Fibroblast of peridontal ligament (primary cell): ENCODE results near the gene DACH1.

Experiments used
- DNase-seq: peaks from one replicate; pipeline ENCODE4 v3.0.0-alpha.2; 2010; ENCODE audit errors: extremely low read depth

The DACH1 gene

GRCh38 chr13:71702253-71702652, 164.8 kb downstream of the DACH1 start:
- no peak for DNase-seq

GRCh38 chr13:71701741-71702140, 165.3 kb downstream of the DACH1 start:
- DNase-seq = no peak

GRCh38 chr13:71699342-71699741, 167.7 kb downstream of the DACH1 start:
- no peak for DNase-seq

DNA sequence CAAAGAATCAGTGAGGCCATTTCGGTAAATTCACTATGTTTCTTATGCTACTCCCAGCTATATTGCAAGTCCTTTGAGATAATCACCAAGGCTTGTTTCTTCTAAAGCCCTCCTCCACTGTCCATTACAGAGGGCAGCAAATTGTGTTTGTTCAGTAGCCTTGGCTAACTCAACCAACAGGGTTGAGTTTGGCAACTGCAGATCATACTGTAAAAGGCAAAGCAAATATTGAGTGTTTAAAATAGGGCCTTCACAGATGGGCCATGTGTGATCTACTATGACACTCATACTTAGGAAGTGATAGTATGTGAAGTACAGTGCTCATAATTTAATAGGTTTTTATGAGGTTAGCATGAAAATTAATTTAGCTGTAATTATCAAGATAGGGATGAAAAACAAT, 171.3 kb downstream of the DACH1 start:
- DNase-seq = no peak

- DNase-seq = no peak
Observed at GRCh38 chr13:71685072-71685471, 181.9 kb downstream of the DACH1 start.

- no peak for DNase-seq
Observed at GRCh38 chr13:71681901-71682613, 184.9 kb downstream of the DACH1 start.

DNA sequence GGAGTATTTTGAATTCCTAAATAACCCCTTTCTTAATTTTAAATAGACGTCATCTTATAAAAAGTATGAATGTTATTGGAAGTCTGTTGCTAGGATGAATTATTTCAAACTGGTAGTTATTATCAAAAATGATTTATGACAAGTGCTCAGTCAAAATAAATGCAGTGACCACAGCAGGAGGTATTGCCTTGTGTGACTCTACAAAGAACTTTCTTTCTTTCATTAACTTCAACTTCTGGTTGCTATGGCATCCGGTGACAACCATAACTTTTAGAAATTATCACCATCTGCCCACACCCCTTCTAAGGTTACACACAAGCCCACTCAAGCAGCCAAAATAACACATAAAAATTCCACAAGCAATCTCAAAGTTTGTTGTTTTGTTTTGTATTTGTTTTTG, 189.9 kb downstream of the DACH1 start:
- DNase-seq = no peak

GRCh38 chr13:71672512-71672911, 194.5 kb downstream of the DACH1 start:
- no peak for DNase-seq

- no peak for DNase-seq
Observed at GRCh38 chr13:71663431-71663830, 203.6 kb downstream of the DACH1 start.

DNA sequence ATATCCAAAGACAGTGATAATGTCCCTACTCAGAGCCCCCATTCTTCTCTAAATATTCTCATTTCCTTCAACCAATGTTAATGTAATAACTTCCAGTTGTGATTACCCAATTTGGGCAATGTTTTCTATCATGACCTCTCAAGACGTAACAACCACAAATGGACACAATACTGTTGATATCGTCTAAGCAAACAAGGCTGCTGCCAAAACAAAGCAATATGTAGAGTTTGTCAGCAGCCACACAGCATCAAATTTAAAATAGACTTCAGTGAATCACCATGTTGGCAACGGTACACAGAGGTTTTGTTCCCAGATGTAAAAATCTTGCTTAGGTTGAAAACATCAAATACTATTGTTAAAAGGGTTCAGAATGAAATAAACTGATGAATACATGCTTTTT, 205.1 kb downstream of the DACH1 start:
- DNase-seq = peak; percentile 1

GRCh38 chr13:71659404-71659803, 207.6 kb downstream of the DACH1 start:
- DNase-seq = no peak

DNA sequence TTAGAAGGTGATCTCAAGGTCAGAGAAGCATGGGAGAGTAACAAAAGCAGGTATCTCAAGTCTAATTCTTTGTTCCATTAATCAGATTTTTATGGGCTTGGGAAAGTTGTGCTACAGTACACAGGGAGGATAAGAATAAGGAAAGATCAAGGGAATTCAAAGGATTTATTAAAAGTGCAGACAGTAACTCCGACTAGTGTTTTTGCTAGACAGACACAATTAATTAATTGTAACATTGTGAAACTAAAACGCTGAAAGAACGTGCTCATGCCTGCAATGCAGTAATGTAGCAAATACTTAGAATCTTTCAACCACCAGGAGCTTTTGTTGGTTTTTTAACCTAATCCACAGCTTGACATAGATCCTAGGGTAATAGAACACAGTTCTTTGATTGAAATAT, 221.5 kb downstream of the DACH1 start:
- DNase-seq = no peak

DNA sequence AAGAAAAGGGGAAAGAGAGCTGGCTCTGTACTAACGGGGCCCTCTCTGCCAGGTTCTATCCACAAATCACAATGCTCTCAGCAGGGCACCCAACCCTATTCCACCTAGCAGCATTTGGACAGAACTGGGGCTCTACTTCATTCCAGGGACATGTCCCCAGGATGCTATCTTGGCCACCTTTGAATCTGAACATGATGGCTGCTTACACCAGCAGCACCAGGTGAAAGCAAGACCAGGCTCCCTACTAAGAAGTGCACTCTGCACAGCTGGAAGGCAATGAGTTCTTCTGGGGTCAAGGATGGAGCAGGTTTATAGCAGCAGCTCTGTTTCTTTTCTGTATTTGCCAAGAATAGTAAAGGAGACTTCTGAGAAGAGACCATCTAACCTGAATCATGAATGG, 222.4 kb downstream of the DACH1 start:
- no peak for DNase-seq

DNA sequence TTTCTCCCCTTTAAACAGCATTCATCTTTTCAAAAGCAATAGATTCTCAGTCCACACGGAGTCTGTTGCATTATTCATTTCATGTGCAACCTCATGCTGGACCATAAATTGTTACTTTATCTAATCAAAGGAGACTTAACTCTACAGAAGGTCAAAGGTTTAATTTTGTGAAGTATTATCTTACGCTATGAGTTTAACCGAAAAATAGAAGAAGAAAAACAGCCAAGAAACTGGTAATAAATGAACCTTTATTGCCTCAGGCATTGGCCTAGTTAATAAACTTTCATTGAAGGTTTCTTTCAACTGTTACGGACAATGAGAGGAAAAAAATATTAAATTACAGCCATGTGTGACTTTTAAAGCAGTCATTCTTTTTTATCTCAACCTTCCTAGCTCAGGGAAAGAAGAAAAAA, 223.6 kb downstream of the DACH1 start:
- DNase-seq = no peak

- DNase-seq = no peak
Observed at GRCh38 chr13:71638751-71639150, 228.3 kb downstream of the DACH1 start.

GRCh38 chr13:71634602-71635443, 232.2 kb downstream of the DACH1 start:
- DNase-seq = no peak

- no peak for DNase-seq
Observed at GRCh38 chr13:71634182-71634581, 232.8 kb downstream of the DACH1 start.

DNA sequence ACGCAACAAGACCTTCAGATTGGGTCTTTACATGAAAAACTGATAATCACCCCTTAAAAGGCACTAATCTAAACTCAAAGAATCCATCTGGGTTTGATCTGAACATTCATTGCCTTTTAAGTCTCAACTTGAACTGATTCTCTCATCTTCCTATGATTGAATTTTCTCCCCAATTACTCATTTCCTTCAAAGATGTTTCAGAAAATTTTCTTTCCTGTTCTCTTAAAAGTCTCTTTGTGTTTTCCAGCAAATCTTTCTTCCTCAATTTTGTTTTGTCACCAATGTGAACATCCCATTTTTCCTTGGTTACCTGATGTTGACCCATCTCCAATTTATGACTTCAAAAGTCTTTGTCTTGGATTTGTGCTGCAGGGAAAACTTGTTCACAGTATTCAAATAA, 234.3 kb downstream of the DACH1 start:
- no peak for DNase-seq

GRCh38 chr13:71632206-71632605, 234.8 kb downstream of the DACH1 start:
- DNase-seq = no peak

- no peak for DNase-seq
Observed at GRCh38 chr13:71629167-71629566, 237.8 kb downstream of the DACH1 start.

DNA sequence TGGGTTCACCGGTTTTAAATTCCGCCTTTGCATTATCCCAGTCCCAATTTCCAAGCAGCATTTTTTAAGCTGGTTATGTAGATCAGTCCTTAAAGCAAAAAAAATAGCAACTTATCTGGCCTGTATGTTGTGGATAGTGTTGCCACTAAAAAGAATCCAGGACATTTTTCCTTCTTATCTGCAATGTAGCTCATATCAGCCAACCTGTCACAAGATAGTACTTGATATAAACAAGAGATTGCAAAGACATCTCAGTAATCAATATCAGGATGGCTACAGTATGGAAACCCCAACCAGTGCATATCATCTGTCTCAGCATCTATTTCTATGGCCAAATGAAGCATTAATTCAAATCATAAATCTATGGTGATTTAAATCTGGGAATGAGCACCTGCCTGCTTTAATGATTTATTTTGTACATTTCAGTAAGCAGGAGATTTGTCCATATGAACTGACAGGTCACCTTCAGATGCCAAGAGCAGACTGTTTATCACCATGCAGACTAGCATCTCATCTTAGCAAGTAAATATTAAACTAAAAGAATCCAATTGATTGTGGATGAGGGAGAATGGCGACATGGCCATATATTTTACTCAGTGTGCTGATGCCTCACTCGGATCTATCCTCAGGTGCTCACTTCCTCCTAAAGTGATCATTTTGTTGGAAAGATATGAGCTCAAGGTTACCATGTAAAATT, 240.4 kb downstream of the DACH1 start:
- no peak for DNase-seq

DNA sequence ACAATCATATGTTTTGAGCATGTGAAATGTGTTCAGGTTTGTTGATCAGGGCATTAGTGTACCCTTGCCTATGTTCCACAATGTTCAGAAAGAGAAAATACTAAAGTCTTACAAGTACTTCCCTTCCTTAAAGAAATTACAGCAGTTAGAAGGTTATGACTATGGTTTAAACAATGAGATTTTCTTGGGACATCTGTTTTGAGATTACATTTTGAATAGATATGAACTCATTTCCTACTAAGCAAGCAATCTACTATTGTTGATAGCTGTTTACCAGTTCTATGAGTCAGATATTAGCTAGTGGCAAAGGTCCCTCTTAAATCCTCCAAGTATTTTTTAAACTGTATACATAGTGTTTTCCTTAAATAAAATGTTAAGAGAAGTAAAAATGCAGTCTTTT, 241.3 kb downstream of the DACH1 start:
- DNase-seq = peak; percentile 2
